Esophagus (tissue), 2 donors: ENCODE data around the gene UHRF1. TPM values are rescaled to one million over a fixed set of nuclear protein-coding genes. Genes with fewer than 3 reads are reported as not detected.

Experiments used
- H3K27ac ChIP-seq, 2 donors: one replicate each; pipeline ENCODE4 v1.5.1; 2013; ENCODE audit warnings: low read depth in 2 of 2, mild to moderate bottlenecking in 2 of 2, inconsistent platforms in 1 of 2, low read length in 1 of 2, moderate library complexity in 1 of 2
- H3K27me3 ChIP-seq, 2 donors: one replicate each; pipeline ENCODE4 v1.6.1; 2013; ENCODE audit warnings: low read length in 2 of 2, control low read depth in 1 of 2, mild to moderate bottlenecking in 1 of 2; ENCODE audit not compliant: insufficient read depth in 2 of 2, control insufficient read depth in 1 of 2
- H3K36me3 ChIP-seq, 2 donors: one replicate each; pipeline ENCODE4 v1.6.1; 2013; ENCODE audit warnings: low read length in 1 of 2; ENCODE audit not compliant: control insufficient read depth in 2 of 2, insufficient read depth in 2 of 2
- H3K4me1 ChIP-seq, 2 donors: one replicate each; pipeline ENCODE4 v1.6.1; 2013; ENCODE audit warnings: low read length in 1 of 2; ENCODE audit not compliant: control insufficient read depth in 2 of 2, insufficient read depth in 2 of 2
- H3K4me3 ChIP-seq, 2 donors: one replicate each; pipeline ENCODE4 v1.5.1; 2013; ENCODE audit warnings: low read length in 2 of 2, mild to moderate bottlenecking in 2 of 2, low read depth in 1 of 2, moderate library complexity in 1 of 2
- H3K9me3 ChIP-seq, 2 donors: one replicate each; pipeline ENCODE4 v1.6.1; 2013; ENCODE audit warnings: mild to moderate bottlenecking in 2 of 2, low read depth in 1 of 2, low read length in 1 of 2, moderate library complexity in 1 of 2; ENCODE audit not compliant: control insufficient read depth in 2 of 2, insufficient read depth in 1 of 2
- WGBS, 2 donors: extraction: QIAGEN DNeasy Blood & Tissue Kit; methylation state at CpG; one replicate each; pipeline ENCODE4 v1.1.7; 2013; 5-methylcytosine and 5-hydroxymethylcytosine counted together
- polyA plus RNA-seq, 2 donors: library from polyadenylated mRNA; stranded (reverse); fragments of 200-250 nt; gene quantifications; one replicate each; pipeline ENCODE4 v1.2.3, GENCODE V29; 2013
- donor health status: healthy with polysubstance abuse.
- donor health status: Bipolar disorder and iron deficiency.

UHRF1 gene
- polyA plus RNA-seq, 2 donors: 7.8 to 10.0 TPM

- Histone ChIP-seq H3K9me3 (no peaks in the 10 kb centered on the region), H3K27me3 (no peaks in the 10 kb centered on the region), H3K4me1 (peaks cover 8 to 21% of the 10 kb centered on the region in 2 donors), H3K4me3 (peak within 1 kb of the TSS; percentile 53 to 87), H3K36me3 (no peaks in the 10 kb centered on the region), H3K27ac (peak within 1 kb of the TSS; percentile 60 to 91)
- WGBS, 2 donors: 0 to 1% methylated on average over 75 to 96 of the region's 96 CpGs
Observed at GRCh38 chr19:4968462-4969291, 59.4 kb downstream of the UHRF1 start, which contains the start of gene KDM4B. Gene KDM4B, plus strand, starts transcription at chr19:4969113. Its CDS starts 63,778 bp downstream, at chr19:5032891.

- WGBS, 2 donors: 1% methylated on average over 20 to 54 of the region's 54 CpGs
- H3K4me3 ChIP-seq: peak overlapping the region; percentile 53 to 87
- H3K9me3 ChIP-seq: no peaks in the 10 kb centered on the region
- H3K36me3 ChIP-seq: no peaks in the 10 kb centered on the region
- no peaks in the 10 kb centered on the region for H3K27me3 ChIP-seq
- H3K27ac ChIP-seq: peak overlapping the region; percentile 55 to 91
- H3K4me1 ChIP-seq: peaks cover 8 to 21% of the 10 kb centered on the region in 2 donors
Observed at GRCh38 chr19:4969292-4969771, 60.0 kb downstream of the UHRF1 start.

GRCh38 chr19:4969772-4970531 lies 60.7 kb downstream of the UHRF1 start:
- H3K36me3 ChIP-seq: no peaks in the 10 kb centered on the region
- H3K9me3 ChIP-seq: no peaks in the 10 kb centered on the region
- H3K4me3 ChIP-seq: peak overlapping the region; percentile 53 to 87
- H3K27me3 ChIP-seq: no peaks in the 10 kb centered on the region
- 3 to 5% methylated on average over 25 of the region's 25 CpGs for WGBS, 2 donors
- H3K4me1 ChIP-seq: peaks cover 8 to 23% of the 10 kb centered on the region in 2 donors
- peak overlapping the region; percentile 55 to 91 for H3K27ac ChIP-seq

GRCh38 chr19:4970558-4971423 lies 61.5 kb downstream of the UHRF1 start:
- no peaks in the 10 kb centered on the region for H3K27me3 ChIP-seq
- H3K36me3 ChIP-seq: no peaks in the 10 kb centered on the region
- no peaks in the 10 kb centered on the region for H3K9me3 ChIP-seq
- peak overlapping the region; percentile 55 to 91 for H3K27ac ChIP-seq
- WGBS, 2 donors: 13% methylated on average over 31 of the region's 31 CpGs
- H3K4me1 ChIP-seq: peaks cover 8 to 28% of the 10 kb centered on the region in 2 donors
- peak overlapping the region; percentile 31 to 87 for H3K4me3 ChIP-seq

GRCh38 chr19:4971424-4971793 lies 62.1 kb downstream of the UHRF1 start:
- Histone ChIP-seq H3K4me1 (peaks cover 8 to 28% of the 10 kb centered on the region in 2 donors), H3K27ac (peak overlapping the region; percentile 55 to 91)
- WGBS, 2 donors: 28 to 39% methylated on average over 10 of the region's 10 CpGs

GRCh38 chr19:4971816-4972495 lies 62.7 kb downstream of the UHRF1 start:
- Histone ChIP-seq H3K27ac (peak overlapping the region; percentile 66 to 91), H3K36me3 (no peaks in the 10 kb centered on the region), H3K27me3 (no peaks in the 10 kb centered on the region), H3K4me3 (peak overlapping the region; percentile 31 to 87), H3K4me1 (peaks cover 8 to 29% of the 10 kb centered on the region in 2 donors), H3K9me3 (no peaks in the 10 kb centered on the region)
- 81 to 84% methylated on average over 19 of the region's 19 CpGs for WGBS, 2 donors

More at GRCh38 chr19:4971424-4971793, 62.1 kb downstream of the UHRF1 start:
- Histone ChIP-seq H3K4me3 (peak overlapping the region; percentile 31 to 87), H3K9me3 (no peaks in the 10 kb centered on the region), H3K36me3 (no peaks in the 10 kb centered on the region), H3K27me3 (no peaks in the 10 kb centered on the region)

GRCh38 chr19:4972509-4973230 lies 63.4 kb downstream of the UHRF1 start:
- H3K27ac ChIP-seq: peak overlapping the region; percentile 66 to 89
- WGBS, 2 donors: 47 to 60% methylated on average over 12 of the region's 12 CpGs
- H3K4me3 ChIP-seq: peak overlapping the region in 1 of 2 donors; percentile 11
- H3K4me1 ChIP-seq: peaks cover 12 to 36% of the 10 kb centered on the region in 2 donors
- no peaks in the 10 kb centered on the region for H3K9me3 ChIP-seq
- H3K27me3 ChIP-seq: no peaks in the 10 kb centered on the region
- peaks cover 0 to 5% of the 10 kb centered on the region in 2 donors for H3K36me3 ChIP-seq

- peaks cover 12 to 40% of the 10 kb centered on the region in 2 donors for H3K4me1 ChIP-seq
- no peaks in the 10 kb centered on the region for H3K9me3 ChIP-seq
- no peak overlapping the region for H3K4me3 ChIP-seq
- H3K36me3 ChIP-seq: peaks cover 0 to 8% of the 10 kb centered on the region in 2 donors
- WGBS, 2 donors: 77 to 78% methylated on average over 14 of the region's 14 CpGs
- H3K27ac ChIP-seq: no peak overlapping the region
- no peaks in the 10 kb centered on the region for H3K27me3 ChIP-seq
Observed at GRCh38 chr19:4974880-4975469, 65.7 kb downstream of the UHRF1 start.
